GM21526 (cell line): ENCODE data around the gene WDHD1.
"Not testable (repeated sequence)": the region's sequence is repeated elsewhere in the genome, so short reads cannot be mapped to it uniquely, and the experiment has no call there.

Experiments
- ATAC-seq: cut with Tn5 transposase; IDR thresholded peaks from one replicate; pipeline ENCODE4 v1.9.1; 2021; ENCODE audit warnings: moderate library complexity; ENCODE audit not compliant: unreplicated experiment, low FRiP score

WDHD1 gene

DNA sequence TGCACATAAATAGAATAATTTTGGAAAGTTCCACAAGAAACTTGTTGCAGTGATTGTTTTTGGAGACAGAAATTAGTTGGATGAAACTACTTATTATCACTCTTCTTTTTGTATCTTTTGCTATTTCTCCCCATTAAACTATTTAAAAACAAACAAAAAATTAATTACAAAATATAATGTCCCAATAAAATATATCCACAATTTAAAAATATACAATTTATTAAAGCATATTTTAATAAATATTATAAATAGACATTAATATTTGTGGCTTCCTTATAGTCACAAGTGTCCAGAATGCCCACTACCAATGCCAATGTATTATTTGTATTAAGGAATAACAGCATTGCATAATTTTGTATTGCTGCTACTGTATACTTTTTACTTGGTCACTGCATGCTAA is 71.8 kb downstream of the WDHD1 start:
- no peak for ATAC-seq

DNA sequence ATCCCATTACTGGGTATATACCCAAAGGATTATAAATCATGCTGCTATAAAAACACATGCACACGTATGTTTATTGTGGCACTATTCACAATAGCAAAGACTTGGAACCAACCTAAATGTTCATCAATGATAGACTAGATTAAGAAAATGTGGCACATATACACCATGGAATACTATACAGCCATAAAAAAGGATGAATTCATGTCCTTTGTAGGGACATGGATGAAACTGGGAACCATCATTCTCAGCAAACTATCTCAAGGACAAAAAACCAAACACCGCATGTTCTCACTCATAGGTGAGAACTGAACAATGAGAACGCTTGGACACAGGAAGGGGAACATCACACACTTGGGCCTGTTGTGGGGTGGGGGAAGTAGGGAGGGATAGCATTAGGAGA is 73.3 kb downstream of the WDHD1 start:
- ATAC-seq: not testable (repeated sequence)

DNA sequence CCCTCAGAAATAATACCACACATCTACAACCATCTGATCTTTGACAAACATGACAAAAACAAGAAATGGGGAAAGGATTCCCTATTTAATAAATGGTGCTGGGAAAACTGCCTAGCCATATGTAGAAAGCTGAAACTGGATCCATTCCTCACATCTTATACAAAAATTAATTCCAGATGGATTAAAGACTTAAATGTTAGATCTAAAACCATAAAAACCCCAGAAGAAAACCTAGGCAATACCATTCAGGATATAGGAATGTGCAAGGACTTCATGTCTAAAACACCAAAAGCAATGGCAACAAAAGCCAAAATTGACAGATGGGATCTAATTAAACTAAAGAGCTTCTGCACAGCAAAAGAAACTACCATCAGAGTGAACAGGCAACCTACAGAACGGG is 74.1 kb downstream of the WDHD1 start:
- not testable (repeated sequence) for ATAC-seq

DNA sequence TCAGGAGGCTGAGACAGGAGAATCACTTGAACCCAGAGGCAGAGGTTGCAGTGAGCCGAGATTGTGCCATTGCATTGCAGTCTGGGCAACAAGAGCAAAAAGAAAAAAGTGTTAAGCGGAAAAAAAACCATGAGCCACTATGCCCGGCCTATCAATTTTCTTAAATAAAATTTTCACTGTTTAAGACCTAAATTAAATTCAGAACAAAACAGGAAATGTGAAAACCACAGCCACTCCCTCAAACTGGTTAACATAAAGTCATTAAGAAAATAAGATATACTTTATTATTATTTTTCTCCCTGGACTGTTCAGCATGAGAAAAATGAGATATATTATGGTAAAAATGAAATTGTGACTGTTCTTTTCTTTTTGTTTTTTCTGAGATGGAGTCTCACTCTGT is 79.7 kb downstream of the WDHD1 start:
- no peak for ATAC-seq

DNA sequence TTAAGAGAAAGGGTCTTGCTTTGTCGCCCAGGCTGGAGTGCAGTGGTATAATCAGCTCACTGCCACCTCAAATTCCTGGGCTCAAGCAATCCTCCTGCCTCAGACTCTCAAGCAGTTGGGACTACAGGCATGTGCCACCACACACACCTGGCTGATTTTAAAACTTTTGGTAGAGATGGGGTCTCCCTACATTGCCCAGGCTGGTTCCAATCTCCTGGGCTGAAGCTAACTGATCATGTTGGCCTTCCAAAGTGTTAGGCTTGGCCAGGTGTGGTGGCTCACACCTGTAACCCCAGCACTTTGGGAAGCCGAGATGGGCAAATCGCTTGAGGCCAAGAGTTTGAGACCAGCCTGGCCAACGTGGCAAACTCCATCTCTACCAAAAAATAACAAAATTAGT is 80.4 kb downstream of the WDHD1 start:
- ATAC-seq: no peak

DNA sequence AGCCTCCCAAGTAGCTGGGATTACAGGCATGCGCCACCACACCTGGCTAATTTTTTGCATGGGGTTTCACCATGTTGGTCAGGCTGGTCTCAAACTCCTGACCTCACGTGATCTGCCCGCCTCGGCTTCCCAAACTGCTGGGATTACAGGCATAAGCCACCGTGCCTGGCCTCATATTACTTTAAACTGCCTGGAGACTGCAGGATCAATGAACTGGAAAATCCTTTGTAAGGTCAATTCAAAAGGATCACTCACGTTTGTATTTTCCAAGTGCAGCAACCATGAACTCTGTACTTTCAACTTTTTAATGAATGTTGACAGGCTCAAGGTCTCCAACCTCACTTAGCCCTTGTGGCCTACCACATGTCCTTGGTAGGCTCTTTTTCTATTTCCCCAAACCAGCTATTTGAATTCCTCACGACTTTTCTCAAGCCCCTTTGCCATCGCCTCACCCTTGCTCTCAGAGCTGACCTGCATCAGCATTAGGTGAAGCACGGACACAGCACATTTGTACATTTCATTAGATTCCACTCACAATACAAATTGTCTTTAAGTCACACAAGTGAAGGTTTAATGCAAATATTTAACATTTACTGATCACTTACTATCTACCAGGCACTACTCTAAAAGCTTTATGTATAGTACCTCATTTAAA is 82.0 kb downstream of the WDHD1 start:
- no peak for ATAC-seq

DNA sequence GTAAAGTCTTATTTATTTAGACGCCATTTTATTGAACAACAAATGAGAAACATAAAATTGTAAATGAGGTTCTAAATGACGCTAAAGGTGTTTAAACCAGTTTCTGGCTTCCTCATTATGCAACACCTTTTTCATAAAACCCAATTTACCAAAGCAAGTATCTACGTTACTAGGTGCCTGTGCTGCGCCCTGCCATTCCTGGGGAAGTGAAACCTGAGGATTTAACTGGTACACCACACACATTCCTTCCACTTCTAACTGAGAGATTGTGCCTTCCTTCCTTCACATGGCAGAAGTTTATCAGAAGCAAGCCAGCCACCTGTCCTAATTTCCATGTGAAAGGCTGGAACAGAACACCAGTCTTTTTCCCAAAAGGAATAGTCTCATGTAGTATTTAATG is 84.0 kb downstream of the WDHD1 start:
- ATAC-seq: no peak

DNA sequence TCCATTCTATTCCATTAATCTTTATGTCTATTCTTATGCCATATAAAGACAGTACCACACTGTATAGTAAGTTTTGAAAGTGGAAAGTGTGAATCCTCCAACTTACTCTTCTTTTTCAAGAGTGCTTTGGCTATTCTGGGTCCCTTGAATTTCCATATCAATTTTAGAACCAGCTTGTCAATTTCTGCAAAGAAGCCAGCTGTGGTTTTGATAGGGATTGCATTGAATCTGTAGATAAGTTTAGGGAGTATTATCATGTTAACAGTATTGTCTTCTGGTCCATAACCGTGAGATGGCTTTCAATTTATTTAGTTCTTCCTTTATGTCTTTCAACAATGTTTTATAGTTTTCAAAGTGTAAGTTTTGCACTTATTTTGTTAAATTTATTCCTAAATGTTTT is 90.1 kb downstream of the WDHD1 start:
- ATAC-seq: no peak

DNA sequence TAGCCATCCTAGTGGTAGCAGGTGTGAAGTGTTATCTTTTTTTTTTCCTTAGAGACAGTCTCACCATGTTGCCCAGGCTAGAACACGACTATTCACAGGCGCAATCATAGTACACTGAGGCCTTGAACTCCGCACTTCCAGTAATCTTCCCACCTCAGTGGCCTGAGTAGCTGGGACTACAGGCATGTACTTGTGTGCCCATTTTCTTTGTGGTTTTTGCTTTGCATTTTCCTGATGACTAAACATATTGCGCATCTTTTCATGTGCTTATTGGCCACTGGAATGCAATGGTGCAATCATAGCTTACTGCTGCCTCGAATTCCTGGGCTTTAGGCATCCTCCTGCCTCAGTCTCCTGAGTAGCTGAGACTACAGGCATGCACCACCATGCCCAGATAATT is 90.9 kb downstream of the WDHD1 start:
- no peak for ATAC-seq

DNA sequence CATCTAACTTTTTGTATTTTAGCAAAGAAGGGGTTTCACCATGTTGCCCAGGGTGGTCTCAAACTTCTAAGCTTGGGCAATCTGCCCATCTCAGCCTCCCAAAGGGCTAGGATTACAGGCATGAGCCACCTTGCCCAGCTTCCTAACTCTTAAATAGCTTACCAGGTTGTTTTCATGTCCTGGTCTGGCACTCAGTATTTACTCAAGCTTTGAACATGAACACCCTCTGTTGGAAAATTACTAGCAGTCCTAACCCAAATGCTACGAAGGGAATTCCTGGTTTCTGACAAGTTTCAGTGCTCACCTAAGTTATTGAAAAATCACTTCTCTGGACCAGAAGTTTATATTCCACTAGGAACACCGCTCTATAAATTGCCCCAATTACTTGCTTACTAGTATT is 91.8 kb downstream of the WDHD1 start:
- ATAC-seq: no peak

DNA sequence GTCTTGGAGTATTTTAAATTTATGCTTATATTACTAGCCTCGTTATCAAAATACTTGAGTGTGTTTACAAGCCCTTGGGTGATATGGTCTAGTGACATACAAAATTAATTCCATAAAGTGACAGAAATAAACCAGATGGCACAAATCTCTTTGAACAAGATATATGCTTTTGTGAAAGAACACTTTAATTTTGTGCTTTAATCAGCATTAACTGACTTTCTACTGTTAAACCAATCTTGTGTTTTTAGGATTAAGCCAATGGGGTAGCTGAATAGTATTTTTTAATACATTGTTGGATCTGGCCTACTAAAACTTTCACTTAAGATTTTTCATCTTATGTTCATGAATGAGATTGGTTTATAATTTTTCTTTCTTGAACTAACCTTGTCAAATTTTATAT is 93.9 kb downstream of the WDHD1 start:
- ATAC-seq: no peak

DNA sequence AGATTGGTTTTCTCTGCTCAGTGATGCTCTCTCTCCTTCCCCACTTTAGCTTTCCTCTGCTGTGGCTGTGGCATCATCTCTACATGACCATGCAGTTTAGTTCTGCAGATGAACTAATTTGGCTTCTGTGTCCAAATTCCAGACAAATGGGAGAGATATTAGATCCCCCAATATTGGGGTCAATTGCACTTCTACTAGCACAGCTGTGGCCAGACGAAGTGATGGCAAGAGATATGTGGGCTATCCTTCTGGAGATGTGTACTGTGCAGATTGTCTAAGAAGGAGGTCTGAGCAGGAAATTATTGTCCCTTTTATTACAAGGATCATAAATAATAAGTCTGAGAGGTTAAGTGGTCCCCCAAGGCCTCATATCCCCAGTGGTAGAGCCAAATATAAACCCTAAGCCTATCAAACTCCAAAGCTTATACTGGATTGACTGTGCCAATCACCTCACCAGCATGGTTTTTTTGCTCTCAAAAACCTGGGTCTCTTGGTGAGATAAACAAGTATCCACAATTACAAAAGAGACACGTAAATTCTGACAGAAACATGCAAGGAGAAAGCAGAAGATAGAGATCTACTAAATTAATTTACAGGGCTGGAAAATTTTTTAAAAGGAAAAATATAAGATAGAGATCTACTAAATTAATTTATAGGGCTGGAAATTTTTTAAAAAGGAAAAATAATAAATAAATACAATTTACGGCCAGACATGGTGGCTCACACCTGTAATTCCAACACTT is 95.1 kb downstream of the WDHD1 start:
- no peak for ATAC-seq

DNA sequence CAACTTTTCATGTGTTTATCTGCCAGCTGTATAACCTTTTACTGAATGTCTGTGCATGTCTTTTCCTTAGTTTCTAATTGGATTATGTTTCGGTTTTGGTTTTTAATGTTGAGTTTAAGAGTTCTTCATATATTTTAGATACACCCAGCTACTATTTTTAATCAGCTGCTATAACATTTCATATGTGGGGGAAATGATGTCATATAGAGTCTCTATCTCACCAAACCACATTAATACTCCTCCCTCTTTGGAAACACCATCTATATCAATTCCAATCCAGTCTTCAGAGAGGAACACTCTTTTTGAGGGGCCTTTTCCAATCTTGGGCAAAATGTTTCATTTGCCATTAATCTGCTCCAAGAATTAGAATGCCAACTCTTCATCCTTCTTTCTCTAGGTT is 95.8 kb downstream of the WDHD1 start:
- no peak for ATAC-seq

DNA sequence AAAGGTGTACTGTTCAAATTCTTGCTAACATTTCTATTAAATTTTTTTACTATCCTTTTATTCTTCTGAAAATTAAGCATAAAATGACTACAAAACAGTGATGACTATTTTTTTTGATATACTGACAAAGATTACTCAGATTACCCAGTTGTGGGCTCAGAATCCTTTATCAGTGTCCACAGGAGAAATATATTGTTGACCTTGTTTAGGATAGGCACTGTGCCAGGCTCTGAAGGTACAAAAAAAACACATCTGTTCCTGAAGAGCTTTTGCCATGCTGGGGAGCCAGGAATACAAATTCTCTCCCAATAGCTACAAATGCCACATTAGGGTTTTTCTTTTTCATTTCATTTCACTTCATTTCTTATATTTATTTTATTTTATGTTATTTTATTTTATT is 97.3 kb downstream of the WDHD1 start:
- no peak for ATAC-seq

DNA sequence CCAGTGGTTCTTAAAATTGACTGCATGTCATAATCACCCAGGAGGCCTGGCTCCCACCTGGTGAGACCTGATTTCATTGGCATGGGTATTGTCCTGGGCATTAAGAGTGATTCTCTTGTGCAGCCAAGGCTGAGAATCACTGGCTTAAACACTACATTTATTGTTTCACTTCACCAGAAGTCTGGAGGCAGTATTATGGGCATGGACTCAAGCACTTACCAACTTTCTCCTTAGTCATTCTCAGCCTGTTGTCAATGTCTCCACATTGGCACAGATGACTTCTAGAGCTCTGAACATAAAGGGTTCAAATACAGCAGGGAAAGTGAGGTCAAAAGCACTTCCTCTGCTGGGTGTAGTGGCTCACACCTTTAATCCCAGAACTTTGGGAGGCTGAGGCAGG is 98.7 kb downstream of the WDHD1 start:
- no peak for ATAC-seq

DNA sequence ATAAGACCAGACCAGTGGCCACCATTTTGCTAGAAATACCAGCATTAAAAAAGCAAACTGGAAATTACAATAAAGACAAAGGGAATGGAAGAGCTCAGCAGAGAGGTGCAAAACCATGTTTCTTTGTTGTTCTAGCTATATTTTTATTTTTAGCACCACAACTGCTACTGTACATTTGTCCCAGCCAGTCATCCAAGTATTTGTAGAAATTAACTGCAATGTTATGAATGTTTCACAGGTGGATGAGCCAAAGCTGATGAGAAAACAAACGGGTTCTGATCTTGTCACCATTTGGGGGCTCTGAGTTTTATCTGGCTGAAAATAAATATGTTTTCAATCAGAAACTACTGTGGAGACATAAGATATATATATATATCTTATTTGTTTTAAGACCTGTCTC is 99.3 kb downstream of the WDHD1 start:
- no peak for ATAC-seq

DNA sequence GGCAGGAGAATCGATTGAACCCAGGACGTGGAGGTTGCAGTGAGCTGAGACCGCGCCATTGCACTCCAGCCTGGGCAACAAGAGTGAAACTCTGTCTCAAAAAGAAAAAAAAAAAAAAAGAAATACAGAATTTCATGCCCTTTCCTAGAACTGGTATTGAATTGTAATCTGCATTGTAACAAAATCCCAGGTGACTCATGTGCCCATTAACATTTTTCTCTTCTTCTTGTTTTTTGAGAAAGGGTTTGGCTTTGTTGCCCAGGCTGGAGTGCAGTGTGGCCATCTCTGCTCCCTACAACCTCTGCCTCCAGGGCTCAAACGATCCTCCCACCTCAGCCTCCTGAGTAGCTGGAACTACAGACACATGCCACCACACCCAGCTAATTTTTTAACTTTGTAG is 100.3 kb downstream of the WDHD1 start:
- ATAC-seq: not testable (repeated sequence)

DNA sequence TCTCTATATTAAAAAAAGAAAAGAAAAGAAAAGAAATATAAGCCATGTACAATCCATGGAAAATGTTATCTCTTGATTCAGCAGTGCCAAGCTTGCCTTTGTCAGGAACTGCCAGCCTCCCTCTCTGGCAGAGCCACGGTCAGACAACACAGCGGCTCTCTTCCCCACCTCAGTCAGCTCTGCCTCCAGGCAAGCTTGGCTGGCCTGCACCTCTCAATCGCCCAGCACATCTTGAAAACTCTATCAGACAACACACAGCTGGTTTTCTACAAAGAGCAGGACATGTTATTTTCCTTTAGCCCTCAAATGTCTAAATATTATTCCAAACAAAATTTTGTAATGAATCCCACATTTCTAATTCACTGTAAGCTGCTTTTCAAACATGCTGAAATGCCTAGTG is 104.3 kb downstream of the WDHD1 start:
- ATAC-seq: no peak

DNA sequence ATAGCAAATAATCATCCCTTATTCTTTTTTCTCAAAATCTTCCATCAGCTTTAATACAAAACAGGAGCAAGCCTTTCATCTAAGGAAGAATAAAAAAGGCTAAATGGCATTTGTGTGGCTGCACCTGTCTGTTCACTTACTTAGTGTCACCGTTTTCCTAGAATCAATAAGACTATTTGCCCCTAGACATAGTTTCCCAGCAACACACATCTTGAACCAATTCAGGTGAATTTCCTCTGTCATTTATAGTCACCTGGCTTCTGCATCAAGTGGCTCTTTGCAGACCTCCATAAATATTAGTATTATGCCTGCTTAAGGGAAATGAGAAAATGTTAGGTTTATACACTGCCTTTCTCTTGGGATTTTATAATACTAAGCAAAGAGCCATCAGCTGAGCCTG is 106.8 kb downstream of the WDHD1 start:
- no peak for ATAC-seq

DNA sequence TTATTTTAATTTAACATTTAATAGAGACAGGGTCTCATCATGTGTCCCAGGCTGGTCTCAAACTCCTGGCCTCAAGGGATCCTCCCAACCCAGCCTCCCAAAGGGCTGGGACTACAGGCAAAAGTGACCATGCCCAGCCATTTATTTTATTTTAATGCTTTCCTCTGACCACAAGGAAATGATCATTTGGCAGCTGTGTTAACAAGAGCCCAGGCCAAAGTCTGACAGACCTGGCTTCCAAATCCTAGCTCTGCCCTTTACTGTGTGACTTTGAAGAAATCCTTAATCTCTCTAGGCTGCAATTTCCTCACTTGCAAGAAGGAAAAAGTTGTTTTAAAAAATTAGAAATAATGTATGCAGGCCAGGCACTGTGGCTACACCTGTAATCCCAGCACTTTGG is 107.6 kb downstream of the WDHD1 start:
- ATAC-seq: no peak

DNA sequence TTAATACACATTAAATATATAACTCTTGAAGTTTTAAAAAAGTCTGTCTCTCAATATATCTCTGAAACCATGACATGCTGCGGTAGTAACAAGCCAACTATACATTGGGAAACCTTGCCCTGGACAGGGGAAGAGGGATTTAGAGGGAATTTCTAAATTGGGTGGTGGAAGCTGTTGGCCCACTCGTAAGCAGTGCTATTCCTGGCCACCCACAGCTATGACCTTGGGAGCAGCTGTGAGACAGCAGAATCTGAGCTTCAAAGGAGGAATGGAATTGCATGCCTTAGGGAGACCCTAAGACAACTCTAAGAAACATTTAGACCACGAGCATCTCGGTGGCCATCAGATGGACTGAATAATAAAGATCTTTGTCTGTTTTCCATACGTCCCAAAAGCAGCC is 108.5 kb downstream of the WDHD1 start:
- no peak for ATAC-seq

DNA sequence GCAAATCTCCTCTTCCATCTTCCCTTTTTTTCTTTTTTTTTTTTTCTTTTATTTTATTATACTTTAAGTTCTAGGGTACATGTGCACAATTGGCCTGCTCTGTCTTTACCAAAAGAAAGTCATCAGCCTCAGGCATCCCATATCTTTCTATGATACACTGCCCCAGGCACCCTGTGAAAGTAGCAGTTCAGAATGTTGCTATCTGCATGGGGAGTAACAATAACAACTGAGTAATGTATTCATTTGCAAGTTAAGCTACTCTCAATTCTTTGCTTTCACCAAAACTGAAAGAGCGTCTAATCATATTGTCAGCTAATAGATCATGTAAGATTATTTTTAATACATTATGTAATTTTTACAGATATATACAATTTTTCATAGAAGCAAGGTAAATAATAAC is 110.8 kb downstream of the WDHD1 start:
- no peak for ATAC-seq
